ENCODE data around the gene GDPD4.

Gene GDPD4

DNA sequence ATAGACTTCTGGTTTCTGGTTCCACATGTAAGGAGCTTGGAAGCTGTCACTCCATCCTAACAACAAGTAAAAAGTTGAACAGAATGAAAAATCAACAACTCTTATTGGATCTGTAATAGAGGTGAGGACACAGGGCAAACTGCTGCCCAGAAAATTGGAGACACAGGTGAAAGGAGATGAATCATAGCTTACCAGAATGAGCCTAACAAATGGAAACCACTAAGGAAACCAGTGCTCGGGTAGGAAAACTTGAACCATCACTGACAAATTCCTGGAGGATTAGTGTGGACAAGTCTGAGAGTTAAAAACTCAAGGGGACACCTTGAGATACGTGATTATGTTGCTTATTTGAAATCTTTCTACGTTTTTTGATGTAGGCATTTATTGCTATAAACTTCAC, 52.1 kb downstream of the GDPD4 start:
- no peak overlapping the region for H3K4me3 ChIP-seq (ENCODE audit: low read depth, low read length)
- TF ChIP-seq, protein P1, sequence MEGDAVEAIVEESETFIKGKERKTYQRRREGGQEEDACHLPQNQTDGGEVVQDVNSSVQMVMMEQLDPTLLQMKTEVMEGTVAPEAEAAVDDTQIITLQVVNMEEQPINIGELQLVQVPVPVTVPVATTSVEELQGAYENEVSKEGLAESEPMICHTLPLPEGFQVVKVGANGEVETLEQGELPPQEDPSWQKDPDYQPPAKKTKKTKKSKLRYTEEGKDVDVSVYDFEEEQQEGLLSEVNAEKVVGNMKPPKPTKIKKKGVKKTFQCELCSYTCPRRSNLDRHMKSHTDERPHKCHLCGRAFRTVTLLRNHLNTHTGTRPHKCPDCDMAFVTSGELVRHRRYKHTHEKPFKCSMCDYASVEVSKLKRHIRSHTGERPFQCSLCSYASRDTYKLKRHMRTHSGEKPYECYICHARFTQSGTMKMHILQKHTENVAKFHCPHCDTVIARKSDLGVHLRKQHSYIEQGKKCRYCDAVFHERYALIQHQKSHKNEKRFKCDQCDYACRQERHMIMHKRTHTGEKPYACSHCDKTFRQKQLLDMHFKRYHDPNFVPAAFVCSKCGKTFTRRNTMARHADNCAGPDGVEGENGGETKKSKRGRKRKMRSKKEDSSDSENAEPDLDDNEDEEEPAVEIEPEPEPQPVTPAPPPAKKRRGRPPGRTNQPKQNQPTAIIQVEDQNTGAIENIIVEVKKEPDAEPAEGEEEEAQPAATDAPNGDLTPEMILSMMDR (IDR thresholded peaks at IDR 0.05; ENCODE audit: low read depth, low read length, missing control alignments): no peak
- no peak for DNase-seq (ENCODE audit: low read depth)

DNA sequence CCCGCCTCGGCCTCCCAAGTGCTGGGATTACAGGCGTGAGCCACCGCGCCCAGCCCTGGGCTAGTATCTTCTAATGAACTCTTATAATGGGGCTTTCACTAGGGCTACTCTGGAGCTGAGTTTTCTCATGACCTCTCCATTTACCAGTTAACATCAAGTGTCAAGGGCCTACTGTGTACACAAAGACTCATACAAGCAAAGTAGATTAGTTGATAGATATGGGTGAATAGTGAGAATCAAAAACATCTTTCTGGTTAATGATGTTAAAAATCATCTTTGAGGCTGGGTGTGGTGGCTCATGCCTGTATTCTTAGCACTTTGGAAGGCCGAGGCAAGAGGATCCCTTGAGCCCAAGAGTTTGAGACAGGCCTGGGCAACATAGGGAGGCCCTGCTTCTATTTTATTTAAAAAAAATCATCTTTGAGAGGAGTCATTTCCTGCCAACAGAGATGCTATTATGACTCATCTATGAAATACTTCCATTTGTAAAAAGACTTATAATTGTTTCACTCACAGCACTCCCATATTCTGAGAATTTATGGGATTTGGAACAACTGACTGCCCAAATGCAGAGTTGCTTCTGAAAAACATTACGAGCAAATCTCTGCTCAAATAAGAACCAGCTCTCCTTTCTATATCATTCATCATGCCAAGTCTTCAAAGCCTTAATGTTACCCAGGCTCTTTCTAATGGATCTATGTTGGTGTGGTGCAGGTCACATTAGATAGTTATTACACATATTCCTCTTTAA, 57.0 kb downstream of the GDPD4 start:
- DNase-seq (ENCODE audit: low read depth): no peak
- TF ChIP-seq, protein P1 (IDR thresholded peaks at IDR 0.05; ENCODE audit: low read depth, low read length, missing control alignments): no peak

DNA sequence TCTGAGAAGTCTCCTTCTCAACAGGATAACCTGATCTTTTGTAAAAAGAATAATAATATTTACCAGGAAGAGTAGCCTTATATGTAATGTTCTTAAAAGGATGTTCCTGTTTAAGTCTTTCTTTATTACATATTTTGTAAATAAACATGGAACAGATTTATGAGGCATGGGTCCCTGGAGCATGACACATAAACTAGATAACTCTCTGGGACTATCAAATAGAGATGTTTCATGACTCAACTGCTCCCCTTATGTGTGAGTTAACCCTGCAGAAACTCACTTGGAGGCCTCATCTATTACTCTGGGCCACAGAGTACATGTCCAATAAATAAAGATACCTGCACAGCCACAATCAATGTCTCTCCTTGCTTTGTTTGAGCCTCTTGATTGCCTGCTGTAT, 64.6 kb downstream of the GDPD4 start:
- TF ChIP-seq, protein P1 (IDR thresholded peaks at IDR 0.05; ENCODE audit: low read depth, low read length, missing control alignments): no peak
- no peak overlapping the region for H3K4me3 ChIP-seq (ENCODE audit: low read depth, low read length)
- DNase-seq (ENCODE audit: low read depth): no peak

More for the DNA sequence above, 57.0 kb downstream of the GDPD4 start:
- H3K4me3 ChIP-seq (ENCODE audit: low read depth, low read length): no peak overlapping the region

DNA sequence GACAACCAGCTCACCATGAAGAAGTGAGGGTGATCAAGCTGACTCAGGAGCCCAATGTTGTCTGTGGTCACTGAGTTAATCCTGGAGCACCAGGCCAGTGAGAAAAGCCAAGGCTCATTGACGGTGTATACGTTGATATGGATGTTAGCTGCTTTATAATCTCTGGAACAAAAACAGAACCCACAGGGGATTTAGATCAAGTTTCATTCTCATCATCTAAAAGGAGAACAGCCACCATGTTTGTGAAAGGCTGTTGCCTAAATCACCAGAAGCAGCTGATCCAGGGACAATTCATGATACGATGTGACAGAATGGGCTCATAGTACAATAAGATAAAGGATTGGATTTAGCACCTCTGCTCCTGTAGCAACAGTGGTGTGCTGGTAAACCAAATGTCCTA, 68.5 kb downstream of the GDPD4 start:
- no peak overlapping the region for H3K4me3 ChIP-seq (ENCODE audit: low read depth, low read length)
- TF ChIP-seq, protein P1 (IDR thresholded peaks at IDR 0.05; ENCODE audit: low read depth, low read length, missing control alignments): no peak
- no peak for DNase-seq (ENCODE audit: low read depth)

DNA sequence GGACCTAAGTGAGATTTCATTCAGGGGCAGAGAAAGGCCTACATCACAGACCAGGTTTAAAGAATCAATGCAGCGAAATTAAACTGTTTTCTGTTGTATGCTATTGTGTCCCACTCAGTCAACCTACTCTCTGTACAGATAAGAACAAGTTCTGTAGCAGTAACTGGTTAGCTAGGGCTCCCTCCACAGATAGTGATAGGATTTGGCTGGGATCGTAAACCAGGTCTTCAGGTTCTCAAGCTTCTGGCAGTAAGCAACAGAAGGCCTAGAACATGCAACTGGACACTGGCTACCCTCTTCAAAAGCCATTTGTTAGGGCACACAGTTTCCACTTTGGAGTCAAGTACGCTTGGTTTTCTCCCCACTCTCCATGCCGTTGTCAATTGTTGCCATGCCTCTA, 69.2 kb downstream of the GDPD4 start:
- TF ChIP-seq, protein P1 (IDR thresholded peaks at IDR 0.05; ENCODE audit: low read depth, low read length, missing control alignments): no peak
- H3K4me3 ChIP-seq (ENCODE audit: low read depth, low read length): no peak overlapping the region
- DNase-seq (ENCODE audit: low read depth): no peak

DNA sequence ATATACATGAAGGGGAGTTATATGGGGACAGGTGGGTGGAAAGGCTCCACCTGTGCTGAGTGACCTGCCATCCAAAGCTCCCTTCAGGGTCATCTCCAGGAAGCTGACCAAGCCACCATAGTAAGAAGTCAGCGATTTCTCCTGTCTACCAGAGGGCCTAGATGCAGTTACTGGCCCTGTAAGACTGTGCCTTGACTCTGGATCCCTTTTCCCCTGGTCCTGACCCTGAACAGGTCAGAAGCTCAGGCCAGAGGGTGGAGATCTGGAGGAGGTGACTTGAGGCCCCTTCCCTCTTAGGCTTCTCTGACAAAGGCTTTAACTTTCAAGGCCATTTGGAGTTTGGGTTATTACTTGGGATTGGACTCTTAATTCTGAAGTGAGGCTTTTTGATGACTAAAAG, 69.7 kb downstream of the GDPD4 start:
- TF ChIP-seq, protein P1 (IDR thresholded peaks at IDR 0.05; ENCODE audit: low read depth, low read length, missing control alignments): no peak
- no peak for DNase-seq (ENCODE audit: low read depth)

More for the DNA sequence above, 69.7 kb downstream of the GDPD4 start:
- no peak overlapping the region for H3K4me3 ChIP-seq (ENCODE audit: low read depth, low read length)

All from GM12864 (cell line).